Measurements from ENCODE around the gene DDX41.

The DDX41 gene

DNA sequence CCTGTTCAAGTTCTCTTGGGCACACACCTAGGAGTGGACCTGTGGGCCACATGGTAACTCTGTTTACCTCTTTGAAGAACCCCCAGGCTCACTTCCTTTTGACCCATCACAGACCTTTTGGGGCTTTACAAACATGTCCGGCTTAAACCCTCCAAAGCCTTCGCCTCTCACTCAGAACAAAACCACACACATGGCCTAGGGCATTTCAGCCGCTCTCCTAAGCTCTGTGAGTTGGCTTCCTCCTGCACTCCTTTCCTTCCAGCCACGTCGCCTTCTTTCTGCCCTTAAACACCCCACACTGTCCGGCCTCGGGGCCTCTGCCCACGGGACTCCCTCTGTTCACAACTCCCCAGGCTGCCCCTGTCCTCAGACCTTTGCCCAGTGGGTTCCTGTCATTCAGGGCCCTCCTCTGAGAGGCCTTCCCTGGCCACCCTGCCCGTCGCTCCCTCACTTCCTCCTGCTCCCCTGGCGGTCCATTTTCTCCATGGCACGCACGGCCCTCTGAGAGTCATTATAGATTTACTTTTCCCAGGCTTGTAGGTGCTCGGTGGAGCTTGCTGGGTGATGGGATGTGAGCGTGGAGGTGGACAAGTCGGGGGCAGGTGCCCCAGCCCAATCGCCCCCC lies 9.1 kb downstream of the DDX41 start:
- no peaks in the 10 kb centered on the region for H3K27me3 Mint-ChIP-seq
- H3K36me3 Mint-ChIP-seq (ENCODE audit: insufficient read depth) = peaks cover 8% of the 10 kb centered on the region
- H3K4me1 Mint-ChIP-seq = peaks cover 5% of the 10 kb centered on the region
- no peak overlapping the region for H3K4me3 Mint-ChIP-seq
- DNase-seq (ENCODE audit: low spot score in 2 of 2) (no peak), ATAC-seq (replicated peaks; ENCODE audit: extremely low read depth, poor library complexity, severe bottlenecking) (no peak)
- H3K27ac Mint-ChIP-seq (ENCODE audit: low read depth) = no peak overlapping the region
- no peaks in the 10 kb centered on the region for H3K9me3 Mint-ChIP-seq

DNA sequence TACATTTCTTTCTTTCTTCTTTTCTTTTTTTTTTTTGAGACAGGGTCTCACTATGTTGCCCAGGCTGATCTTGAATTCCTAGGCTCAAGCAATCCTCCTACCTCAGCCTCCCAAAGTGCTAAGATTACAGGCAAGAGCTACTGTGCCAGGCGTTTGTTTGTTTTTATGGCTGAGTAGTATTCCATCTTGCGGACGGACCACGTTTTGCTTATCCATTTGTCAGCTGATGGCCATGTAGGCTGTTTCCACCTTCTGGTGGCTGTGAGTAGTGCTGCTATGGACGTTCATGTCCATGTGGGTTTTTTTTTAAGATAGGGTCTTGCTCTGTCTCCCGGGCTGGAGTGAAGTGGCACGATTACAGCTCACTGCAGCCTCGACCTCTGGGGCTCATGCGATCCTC lies 9.6 kb downstream of the DDX41 start:
- no peaks in the 10 kb centered on the region for H3K9me3 Mint-ChIP-seq
- ATAC-seq (replicated peaks; ENCODE audit: extremely low read depth, poor library complexity, severe bottlenecking) = no peak
- peaks cover 8% of the 10 kb centered on the region for H3K36me3 Mint-ChIP-seq (ENCODE audit: insufficient read depth)
- no peaks in the 10 kb centered on the region for H3K27me3 Mint-ChIP-seq
- DNase-seq (ENCODE audit: low spot score in 2 of 2) = no peak
- H3K27ac Mint-ChIP-seq (ENCODE audit: low read depth) = no peak overlapping the region
- H3K4me1 Mint-ChIP-seq = peaks cover 5% of the 10 kb centered on the region
- no peak overlapping the region for H3K4me3 Mint-ChIP-seq

GRCh38 chr5:177505075-177505474 lies 11.7 kb downstream of the DDX41 start:
- H3K36me3 Mint-ChIP-seq (ENCODE audit: insufficient read depth) = peaks cover 4% of the 10 kb centered on the region
- peaks cover 10% of the 10 kb centered on the region for H3K4me1 Mint-ChIP-seq
- peak overlapping the region; percentile 20 for H3K27ac Mint-ChIP-seq (ENCODE audit: low read depth)
- no peak overlapping the region for H3K4me3 Mint-ChIP-seq
- H3K9me3 Mint-ChIP-seq = no peaks in the 10 kb centered on the region
- H3K27me3 Mint-ChIP-seq = no peaks in the 10 kb centered on the region
- no peak for ATAC-seq (replicated peaks; ENCODE audit: extremely low read depth, poor library complexity, severe bottlenecking)
- DNase-seq (ENCODE audit: low spot score in 2 of 2) = no peak

DNA sequence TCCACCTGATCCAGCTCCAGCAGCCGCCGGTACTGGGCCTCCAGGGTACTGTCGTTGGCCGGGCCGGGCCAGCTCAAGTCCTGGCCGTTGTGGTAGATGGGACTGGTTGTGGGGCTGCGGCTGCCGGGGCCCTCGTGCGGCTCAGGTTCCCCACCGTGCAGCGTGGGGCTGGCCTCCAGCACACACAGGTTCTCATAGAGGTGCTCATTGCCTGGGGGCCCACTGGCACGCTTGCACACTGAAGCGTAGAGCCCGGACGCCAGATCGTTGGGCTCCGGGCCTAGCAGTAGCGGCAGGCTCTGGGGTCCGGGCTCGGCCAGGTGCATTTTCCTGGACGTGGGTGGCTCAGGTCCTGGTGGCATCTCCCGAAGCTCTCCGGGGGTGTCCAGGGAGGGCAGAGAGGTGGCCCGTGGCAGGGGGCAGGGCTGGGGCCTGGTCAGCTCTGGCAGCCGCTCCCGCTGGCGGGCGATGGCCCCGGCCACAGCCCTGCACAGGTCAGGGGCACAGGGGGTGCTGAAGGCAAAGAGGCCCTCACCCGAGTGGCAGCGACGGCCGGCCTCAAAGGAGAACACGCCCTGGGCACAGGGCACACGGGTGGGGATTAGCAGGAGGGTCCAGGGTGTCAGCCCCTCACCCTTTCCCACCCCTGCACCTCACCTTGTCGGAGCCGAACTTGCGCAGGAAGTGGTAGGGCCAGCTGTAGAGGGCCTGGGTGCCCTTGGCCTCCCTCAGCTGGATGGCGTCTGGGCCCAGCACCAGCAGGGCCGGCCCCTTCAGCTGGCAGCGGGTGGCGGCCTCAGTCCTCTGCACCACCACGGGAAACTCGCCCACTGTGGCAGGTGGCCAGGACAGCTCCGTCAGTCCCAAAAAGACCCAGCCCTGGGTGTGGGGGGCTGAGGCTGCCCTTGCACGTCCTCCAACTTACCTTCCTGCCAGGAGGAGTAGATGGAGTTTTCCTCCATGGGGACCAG lies 12.4 kb downstream of the DDX41 start:
- H3K4me3 Mint-ChIP-seq = no peak overlapping the region
- ATAC-seq (replicated peaks; ENCODE audit: extremely low read depth, poor library complexity, severe bottlenecking) (no peak), DNase-seq (ENCODE audit: low spot score in 2 of 2) (no peak)
- peaks cover 4% of the 10 kb centered on the region for H3K36me3 Mint-ChIP-seq (ENCODE audit: insufficient read depth)
- H3K9me3 Mint-ChIP-seq = no peaks in the 10 kb centered on the region
- peaks cover 11% of the 10 kb centered on the region for H3K4me1 Mint-ChIP-seq
- H3K27ac Mint-ChIP-seq (ENCODE audit: low read depth) = no peak overlapping the region
- no peaks in the 10 kb centered on the region for H3K27me3 Mint-ChIP-seq

DNA sequence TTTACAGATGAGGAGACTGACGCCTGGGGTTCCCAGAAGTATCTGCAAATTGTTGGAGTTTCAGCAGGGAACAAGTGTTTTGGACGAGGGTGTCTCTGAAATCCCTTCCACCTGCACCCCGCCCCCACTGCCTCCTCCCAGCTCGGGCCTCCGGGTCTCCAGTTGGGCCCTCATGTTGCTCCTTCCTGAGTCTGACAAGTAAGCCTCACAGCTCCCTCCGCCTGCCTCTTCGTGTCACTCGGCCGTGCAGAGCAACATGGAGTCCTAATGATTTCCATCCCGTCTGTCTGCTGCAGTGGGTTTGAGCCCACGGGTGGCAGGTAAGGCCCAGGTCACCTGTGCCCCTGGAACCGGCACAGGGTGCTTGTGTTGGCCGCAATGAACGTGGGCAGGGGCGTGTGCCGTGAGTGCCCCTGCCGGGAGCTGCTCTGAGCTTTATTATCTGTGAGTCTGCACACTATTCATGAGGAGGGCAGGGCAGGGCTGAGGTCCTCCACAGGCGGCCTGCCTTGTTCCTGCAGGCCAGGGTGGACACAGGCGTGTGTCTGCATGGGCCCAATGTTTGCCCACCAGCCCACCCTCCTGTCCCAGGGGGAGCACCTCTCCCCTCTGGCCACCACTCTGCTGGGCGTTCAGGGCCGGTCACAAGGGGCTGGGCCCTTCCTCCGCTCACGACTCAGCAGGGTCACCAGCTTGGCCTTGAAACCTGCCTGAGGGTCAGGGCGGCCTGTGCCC lies 13.2 kb downstream of the DDX41 start:
- H3K27ac Mint-ChIP-seq (ENCODE audit: low read depth) = no peak overlapping the region
- no peak for ATAC-seq (replicated peaks; ENCODE audit: extremely low read depth, poor library complexity, severe bottlenecking)

GRCh38 chr5:177502886-177503285 lies 13.9 kb downstream of the DDX41 start:
- no peak for DNase-seq (ENCODE audit: low spot score in 2 of 2)
- ATAC-seq (replicated peaks; ENCODE audit: extremely low read depth, poor library complexity, severe bottlenecking) = no peak
- Mint-ChIP-seq H3K4me1 (peaks cover 21% of the 10 kb centered on the region), H3K36me3 (ENCODE audit: insufficient read depth) (peaks cover 6% of the 10 kb centered on the region), H3K27ac (ENCODE audit: low read depth) (peak overlapping the region; percentile 33), H3K27me3 (no peaks in the 10 kb centered on the region), H3K9me3 (no peaks in the 10 kb centered on the region), H3K4me3 (no peak overlapping the region)

More for the DNA sequence above, 13.2 kb downstream of the DDX41 start:
- Mint-ChIP-seq H3K27me3 (no peaks in the 10 kb centered on the region), H3K9me3 (no peaks in the 10 kb centered on the region), H3K4me1 (peaks cover 15% of the 10 kb centered on the region), H3K4me3 (no peak overlapping the region), H3K36me3 (ENCODE audit: insufficient read depth) (peaks cover 4% of the 10 kb centered on the region)
- DNase-seq (ENCODE audit: low spot score in 2 of 2) = no peak

GRCh38 chr5:177501874-177502678 lies 14.7 kb downstream of the DDX41 start:
- peak overlapping the region; percentile 58 for H3K27ac Mint-ChIP-seq (ENCODE audit: low read depth)
- peaks cover 25% of the 10 kb centered on the region for H3K4me1 Mint-ChIP-seq
- DNase-seq (ENCODE audit: low spot score in 2 of 2) = no peak
- H3K27me3 Mint-ChIP-seq = no peaks in the 10 kb centered on the region
- no peak overlapping the region for H3K4me3 Mint-ChIP-seq
- H3K36me3 Mint-ChIP-seq (ENCODE audit: insufficient read depth) = peaks cover 6% of the 10 kb centered on the region
- H3K9me3 Mint-ChIP-seq = no peaks in the 10 kb centered on the region
- ATAC-seq (replicated peaks; ENCODE audit: extremely low read depth, poor library complexity, severe bottlenecking) = no peak

DNA sequence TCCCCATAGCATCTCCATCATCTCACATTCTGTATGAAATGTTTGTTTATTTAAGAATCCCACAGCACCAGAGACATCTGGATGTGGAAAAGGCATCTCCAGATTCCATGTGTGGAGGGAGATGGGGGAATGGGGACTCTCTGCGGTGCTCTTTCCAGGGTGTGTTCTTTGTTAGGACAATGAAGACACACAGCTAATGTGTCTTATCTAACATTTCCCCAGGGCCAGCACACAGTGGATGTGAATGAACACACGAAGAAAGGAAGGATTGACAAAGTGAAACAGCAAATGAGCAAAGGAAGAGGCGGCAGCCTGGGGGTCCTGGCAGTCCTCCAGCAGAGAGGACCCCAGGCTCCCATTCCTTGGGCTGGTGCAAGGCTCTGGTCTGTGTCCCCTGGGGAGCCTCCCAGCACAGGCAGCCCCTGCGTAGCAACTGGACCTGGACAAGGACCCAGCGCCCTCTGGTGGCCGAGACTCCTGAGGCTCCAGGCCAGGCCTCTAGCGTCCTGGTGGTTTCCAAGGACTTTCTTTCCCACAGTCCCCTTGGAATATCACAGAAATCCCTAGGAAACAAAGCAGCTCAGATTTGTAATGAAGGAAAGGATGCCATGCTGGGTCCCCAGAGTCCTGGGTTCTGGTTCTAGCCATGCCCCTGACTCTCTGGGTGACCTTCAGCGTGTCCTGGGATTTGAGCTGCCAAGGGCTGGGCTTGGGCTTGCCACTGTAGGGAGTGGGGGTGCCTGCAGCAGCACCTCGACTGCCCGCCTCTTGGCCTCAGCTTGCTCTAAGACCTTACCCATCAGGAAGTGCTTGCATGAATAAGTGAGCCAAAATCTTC lies 15.9 kb downstream of the DDX41 start:
- Mint-ChIP-seq H3K4me3 (no peak overlapping the region), H3K9me3 (no peaks in the 10 kb centered on the region), H3K27ac (ENCODE audit: low read depth) (no peak overlapping the region), H3K27me3 (no peaks in the 10 kb centered on the region), H3K4me1 (peaks cover 31% of the 10 kb centered on the region), H3K36me3 (ENCODE audit: insufficient read depth) (peaks cover 6% of the 10 kb centered on the region)
- ATAC-seq (replicated peaks; ENCODE audit: extremely low read depth, poor library complexity, severe bottlenecking) (no peak), DNase-seq (ENCODE audit: low spot score in 2 of 2) (peak; percentile 66 to 83)

GRCh38 chr5:177499842-177500241 lies 16.9 kb downstream of the DDX41 start:
- Mint-ChIP-seq H3K27ac (ENCODE audit: low read depth) (no peak overlapping the region), H3K27me3 (no peaks in the 10 kb centered on the region), H3K4me1 (peaks cover 32% of the 10 kb centered on the region), H3K9me3 (no peaks in the 10 kb centered on the region), H3K36me3 (ENCODE audit: insufficient read depth) (peaks cover 2% of the 10 kb centered on the region), H3K4me3 (peak overlapping the region; percentile 43)
- ATAC-seq (replicated peaks; ENCODE audit: extremely low read depth, poor library complexity, severe bottlenecking) (no peak), DNase-seq (ENCODE audit: low spot score in 2 of 2) (no peak)

DNA sequence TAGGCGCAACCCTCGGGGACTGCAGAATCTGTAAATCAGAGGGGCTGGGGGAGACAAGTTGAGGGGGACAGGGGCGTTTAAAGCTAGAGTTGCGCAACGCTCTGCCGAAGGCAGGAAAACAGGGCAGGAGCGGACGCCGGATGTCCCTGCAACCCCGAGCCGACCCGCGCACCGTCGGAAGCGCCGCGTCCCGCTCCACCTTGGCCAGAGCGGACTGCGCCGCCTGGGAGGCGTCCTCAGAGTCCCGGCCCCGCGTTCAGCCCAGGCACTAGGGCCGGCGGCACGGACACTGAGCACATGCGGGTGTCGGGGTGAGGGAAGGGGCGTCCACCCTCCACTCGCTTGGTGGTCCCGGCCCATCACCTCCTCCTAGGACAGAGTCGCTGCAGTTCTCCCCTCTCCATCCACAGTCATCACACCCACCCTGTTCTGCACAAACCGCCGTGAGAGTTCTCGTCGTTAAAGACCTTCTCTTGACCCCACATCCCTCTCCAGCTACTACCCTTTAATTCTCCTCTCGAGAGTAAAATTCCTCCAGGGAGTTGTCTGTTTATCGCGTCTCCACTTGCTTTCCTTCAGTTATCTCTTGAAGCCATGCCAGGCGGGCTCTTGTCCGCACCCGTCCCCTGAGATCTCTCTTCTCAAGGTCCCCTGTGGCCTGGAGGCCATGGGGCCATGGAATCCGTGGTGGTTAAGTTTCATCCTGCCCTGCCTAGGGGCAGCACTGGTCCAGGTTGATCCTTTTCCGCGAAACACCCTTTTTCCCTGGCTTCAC lies 18.6 kb downstream of the DDX41 start:
- H3K27ac Mint-ChIP-seq (ENCODE audit: low read depth) = peak overlapping the region; percentile 13
- H3K27me3 Mint-ChIP-seq = no peaks in the 10 kb centered on the region
- H3K4me3 Mint-ChIP-seq = peak overlapping the region; percentile 80
- DNase-seq (ENCODE audit: low spot score in 2 of 2) (no peak), ATAC-seq (replicated peaks; ENCODE audit: extremely low read depth, poor library complexity, severe bottlenecking) (peak; percentile 4)
- H3K9me3 Mint-ChIP-seq = no peaks in the 10 kb centered on the region
- H3K4me1 Mint-ChIP-seq = peaks cover 33% of the 10 kb centered on the region
- peaks cover 2% of the 10 kb centered on the region for H3K36me3 Mint-ChIP-seq (ENCODE audit: insufficient read depth)

Measured in central memory CD8-positive, alpha-beta T cell (primary cell).